ENCODE data around the gene PLEKHA5.

- TF ChIP-seq, protein P1, sequence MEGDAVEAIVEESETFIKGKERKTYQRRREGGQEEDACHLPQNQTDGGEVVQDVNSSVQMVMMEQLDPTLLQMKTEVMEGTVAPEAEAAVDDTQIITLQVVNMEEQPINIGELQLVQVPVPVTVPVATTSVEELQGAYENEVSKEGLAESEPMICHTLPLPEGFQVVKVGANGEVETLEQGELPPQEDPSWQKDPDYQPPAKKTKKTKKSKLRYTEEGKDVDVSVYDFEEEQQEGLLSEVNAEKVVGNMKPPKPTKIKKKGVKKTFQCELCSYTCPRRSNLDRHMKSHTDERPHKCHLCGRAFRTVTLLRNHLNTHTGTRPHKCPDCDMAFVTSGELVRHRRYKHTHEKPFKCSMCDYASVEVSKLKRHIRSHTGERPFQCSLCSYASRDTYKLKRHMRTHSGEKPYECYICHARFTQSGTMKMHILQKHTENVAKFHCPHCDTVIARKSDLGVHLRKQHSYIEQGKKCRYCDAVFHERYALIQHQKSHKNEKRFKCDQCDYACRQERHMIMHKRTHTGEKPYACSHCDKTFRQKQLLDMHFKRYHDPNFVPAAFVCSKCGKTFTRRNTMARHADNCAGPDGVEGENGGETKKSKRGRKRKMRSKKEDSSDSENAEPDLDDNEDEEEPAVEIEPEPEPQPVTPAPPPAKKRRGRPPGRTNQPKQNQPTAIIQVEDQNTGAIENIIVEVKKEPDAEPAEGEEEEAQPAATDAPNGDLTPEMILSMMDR (conservative IDR thresholded peaks at IDR 0.05; ENCODE audit: low read depth, low read length), result no peak
- TF ChIP-seq EZH2 (IDR thresholded peaks at IDR 0.05; ENCODE audit: borderline replicate concordance, low read depth, low read length, poor library complexity, severe bottlenecking), result no peak
Observed at GRCh38 chr12:19303496-19303895, 174.0 kb downstream of the PLEKHA5 start.

Data from A673 (cell line).